Measurements from ENCODE around the gene ZNF768.

ZNF768 gene

GRCh38 chr16:30526137-30526822 is at the start of gene ZNF768:
ZNF768 (minus strand) TSS chr16:30526566; CDS start chr16:30526413, 153 bp downstream.
- no peak for DNase-seq

DNA sequence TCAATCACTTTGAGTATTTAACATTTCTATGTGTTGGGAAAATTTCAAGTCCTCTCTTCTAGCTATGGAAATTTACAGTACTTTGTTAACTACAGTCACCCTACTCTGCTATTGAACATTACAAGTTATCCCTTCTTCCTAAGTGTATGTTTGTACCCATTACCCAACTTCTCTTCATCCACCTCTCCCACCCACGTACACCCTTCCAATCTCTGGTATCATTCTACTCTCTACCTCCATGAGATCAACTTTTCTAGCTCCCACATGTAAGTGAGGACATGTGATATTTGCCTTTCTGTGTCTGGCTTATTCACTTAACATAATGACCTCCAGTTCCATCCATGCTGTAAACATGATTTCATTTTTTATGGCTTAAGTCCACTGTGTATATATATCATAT is 48.3 kb upstream of the ZNF768 start:
- no peak for DNase-seq

DNA sequence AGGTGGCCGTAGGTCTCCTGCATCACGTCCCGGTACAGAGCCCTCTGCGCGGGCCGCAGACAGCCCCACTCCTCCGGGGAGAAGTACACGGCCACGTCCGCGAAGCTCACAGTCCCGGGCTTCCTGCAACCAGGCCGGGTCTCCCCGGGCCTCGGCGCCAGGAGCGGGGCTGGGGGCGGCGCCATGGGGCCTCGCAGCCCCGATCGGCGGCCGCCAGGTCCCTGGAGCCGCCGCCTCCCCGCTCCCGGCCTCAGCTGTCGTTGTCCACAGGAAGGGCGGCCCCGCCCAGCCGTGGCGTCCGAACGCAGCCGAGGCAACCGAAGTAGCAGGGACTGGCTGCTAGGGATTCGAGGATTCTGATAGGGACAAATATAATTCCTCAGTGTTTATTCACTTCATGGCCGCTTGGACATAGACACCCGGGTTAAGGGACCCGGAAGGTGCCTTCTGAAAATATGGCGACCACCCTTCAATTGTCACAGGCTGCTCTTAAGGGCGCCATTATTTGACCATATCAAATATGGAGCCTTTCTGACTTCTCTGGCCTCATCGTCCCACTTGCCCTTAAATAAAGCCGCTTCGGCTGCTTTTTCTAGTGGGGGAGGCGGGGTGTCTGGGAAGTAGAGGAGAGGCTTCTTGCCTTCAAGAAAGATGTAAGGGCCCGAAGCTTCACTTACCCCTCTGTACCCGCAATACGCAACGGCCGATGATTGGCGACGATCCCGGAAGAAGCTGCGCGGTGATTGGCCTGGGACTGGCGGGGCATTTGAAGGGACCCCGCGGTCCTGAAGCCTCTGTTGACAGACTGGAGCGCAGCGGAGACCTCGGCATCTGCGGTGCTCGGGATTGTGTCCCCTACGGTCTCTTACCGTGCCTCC is 45.3 kb upstream of the ZNF768 start, which contains the start of gene ZNF688:
ZNF688 (minus strand) TSS at position 270 of the 878 bp plus-strand sequence; CDS start at position 185, 85 bp downstream.
- DNase-seq: peak; percentile 98

- no peak for DNase-seq
Measured at GRCh38 chr16:30570636-30571444, 44.5 kb upstream of the ZNF768 start.

DNA sequence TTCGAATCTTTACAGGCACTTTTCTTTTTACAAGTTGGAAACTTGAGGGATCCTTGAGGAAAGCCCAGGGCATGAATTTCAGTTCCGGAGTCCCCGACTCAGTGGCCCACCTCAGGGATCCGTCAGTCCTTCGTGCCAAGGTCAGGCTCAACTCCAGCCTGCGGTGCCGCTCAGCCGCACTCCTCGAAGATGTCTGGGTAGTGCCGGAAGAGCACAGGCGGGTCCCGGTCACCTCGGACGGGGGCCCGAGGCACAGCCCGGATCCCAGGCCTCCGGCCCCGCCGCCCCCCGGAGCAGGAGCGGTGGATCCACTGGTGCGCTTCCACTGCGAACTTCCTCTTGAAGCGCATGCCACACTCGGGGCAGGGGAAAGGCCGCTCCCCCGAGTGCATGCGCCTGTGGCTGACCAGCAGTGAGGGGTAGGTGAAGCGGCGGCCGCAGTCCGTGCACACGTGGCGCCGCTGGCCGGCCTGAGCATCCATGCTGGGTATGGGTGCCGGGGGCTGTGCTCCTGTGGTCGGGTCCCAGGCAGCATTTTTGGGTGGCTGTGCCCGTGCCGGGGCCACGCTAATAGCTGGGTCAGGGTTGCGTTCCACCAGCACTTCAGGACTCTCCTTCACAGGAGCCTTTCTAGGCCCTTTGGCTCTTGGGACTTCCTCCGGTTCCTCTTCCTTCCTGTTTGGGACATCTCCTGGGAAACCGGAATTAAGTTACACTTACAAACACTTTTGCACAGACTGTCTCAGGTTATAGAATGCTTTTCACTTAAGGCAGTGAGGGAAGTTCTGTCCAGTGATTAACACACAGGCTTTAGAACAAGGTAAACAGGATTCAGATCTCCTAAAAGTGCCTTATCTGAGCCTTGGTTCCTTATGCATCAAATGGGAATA is 43.6 kb upstream of the ZNF768 start:
- DNase-seq: no peak

GRCh38 chr16:30569281-30569680 is 42.9 kb upstream of the ZNF768 start:
- DNase-seq: no peak

- DNase-seq: peak; percentile 88
Measured at GRCh38 chr16:30567991-30568638, 41.7 kb upstream of the ZNF768 start.

DNA sequence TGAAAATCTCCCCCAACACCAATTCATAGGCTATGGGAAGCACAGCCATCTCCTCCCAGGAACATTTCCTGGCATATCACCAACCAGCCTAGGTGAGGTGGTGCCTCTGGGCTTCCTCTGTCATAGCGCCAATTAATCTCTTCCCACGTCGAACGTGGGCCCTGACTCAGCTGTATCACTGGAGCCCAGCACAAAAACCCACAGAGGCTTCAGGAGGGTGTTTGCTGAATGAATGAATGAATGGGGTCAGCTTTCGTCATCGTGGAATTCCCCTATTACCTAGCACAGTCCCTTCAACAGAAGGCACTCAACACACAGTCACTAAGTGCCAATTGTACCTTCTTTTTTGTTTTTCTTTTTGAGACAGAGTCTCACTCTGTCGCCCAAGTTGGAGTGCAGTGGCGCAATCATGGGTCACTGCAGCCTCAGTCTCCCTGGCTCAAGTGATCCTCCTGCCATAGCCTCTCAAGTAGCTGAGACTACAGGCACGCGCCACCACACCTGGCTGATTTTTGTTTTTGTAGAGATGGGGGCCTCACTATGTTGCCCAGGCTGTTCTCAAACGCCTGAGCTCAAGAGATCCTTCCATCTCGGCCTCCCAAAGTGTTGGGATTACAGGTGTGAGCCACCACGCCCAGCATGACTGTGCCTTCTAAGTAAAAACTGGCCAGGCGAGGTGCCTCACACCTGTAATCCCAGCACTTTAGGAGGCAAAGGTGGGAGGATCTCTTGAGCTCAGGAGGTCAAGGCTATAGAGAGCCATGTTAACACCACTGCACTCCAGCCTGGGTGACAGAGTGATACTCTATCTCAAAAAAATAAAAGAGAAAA is 41.0 kb upstream of the ZNF768 start:
- DNase-seq: peak; percentile 86

DNA sequence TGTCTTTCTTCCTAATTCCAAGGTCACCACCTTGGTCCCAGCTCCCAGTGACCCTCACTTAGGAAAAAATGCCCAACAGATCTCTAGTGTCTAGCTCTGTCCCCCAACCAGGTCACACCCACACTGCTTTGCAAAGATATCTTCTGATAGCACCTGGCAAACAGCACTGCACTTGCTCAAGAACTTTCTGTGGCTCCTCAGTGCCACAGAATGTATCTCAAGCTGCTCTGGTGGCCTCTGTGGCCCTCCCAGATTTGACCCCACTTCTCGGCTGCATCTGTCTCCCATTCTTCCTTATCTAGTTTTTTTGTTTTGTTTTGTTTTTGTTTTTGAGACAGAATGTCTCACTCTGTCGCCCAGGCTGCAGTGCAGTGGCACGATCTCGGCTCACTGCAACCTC is 40.2 kb upstream of the ZNF768 start:
- DNase-seq: no peak

DNA sequence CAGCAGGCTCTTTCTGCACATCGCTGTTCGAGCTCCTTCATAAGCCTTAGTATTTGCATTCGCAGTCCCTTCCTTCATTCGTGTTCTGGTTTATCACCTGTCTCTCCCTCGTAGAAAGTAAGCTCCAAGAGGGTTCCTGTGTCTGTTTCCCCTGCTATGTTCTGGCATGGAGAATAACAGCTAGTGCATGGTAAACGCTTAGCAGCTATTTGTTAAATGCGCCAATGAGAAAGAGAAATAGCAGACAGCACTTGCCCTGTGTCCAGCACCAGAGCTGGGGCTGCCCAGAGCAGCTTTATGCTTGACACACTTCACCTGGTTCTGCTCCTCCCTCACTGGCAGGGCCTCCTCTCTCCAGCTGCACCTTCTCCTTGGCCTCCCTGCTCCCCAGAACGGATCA is 39.6 kb upstream of the ZNF768 start:
- DNase-seq: no peak

DNA sequence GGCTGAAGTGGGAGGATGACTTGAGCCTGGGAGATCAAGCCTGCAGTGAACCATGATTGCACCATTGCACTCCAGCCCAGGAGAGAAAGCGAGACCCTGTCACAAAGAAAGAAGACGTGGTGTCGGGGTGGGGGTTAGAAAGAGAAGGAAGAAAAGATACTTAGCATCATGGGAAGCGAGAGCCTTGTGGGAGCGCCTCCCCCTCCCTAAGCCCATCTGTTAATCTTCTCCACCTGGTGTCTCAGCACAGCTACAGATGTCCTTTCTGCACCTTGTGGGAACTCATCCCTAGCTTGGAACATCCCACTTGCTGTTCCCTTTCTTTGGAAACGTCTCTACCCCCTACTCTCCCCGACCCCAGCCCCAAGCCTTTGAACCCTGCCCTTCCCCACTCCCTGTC is 39.2 kb upstream of the ZNF768 start:
- no peak for DNase-seq

GRCh38 chr16:30562021-30562420 is 35.7 kb upstream of the ZNF768 start:
- DNase-seq: no peak

DNA sequence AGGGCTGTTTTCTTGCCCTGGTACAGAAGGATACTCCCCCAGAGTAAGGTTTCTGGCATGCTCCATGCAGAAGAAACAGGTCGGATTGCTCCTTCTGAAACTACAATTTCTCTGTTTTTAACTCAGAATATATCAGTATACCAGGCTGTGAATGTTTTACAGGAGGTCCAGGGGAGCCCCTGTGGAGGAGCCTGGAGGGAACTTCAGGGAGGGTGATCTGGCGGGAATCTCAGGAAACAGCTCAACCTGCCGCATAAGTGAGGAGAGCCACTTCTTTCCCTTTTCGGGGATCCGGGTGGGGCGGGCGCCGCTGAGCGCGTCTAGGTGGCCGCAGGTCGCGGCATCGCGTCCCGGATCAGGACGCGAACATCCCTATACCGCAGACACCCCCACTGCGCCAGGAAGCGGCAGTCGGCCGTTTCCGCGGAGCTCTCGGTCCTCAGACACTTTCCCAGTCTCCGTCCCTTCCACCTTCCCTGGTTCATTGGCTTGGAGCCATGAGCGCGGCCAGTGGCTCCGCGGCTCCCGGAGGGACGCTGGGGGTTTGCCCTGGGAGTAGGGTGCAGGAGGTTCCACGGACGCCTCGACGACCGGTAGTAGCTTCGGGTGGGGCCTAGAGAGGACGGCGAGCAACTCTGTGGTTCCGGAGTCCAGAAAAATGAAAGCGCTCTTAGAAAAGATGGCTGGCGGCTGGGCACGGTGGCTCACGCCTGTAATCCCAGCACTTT is 34.9 kb upstream of the ZNF768 start:
- DNase-seq: peak; percentile 34

DNA sequence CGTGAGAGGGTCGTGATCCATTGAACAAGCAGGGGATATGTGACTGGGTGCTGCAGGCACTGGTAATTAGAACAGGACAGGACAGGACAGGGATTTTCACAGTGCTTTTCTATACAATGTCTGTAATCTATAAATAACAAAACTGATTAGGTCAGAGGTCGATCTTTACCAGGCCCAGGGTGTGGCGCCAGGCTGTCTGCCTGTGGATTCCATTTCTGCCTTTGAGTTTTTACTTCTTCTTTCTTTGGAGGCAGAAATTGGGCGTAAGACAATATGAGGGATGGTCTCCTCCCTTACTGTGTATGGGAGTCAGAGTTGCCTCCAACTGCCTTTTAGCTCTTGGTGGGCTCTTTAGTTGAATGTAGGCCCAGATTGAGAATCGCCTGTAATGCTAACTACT is 33.3 kb upstream of the ZNF768 start:
- no peak for DNase-seq

DNA sequence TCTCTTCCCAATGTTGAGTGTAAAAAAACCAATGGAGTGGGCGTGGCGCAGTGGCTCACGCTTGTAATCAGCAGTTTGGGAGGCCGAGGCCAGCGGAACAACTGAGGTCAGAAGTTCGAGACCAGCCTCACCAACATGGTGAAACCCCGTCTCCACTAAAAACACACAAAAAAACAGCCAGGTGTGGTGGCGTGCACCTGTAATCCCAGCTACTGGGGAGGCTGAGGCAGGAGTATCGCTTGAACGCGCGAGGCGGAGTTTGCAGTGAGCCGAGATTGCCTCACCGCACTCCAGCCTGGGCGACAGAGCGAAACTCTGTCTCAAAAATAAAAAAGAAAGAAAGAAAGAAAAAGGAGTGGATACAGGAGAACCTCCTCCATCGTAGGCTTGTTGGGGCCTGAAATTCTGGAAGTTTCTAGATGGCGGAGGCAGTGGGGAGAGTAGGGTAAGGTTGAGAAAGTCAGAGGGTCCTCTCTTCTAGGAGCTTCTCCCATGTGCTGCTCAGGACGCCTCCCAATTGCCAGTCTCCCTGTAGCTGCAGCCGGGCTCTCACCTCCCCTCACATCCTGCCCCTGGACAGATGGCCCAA is 32.5 kb upstream of the ZNF768 start:
- DNase-seq: no peak

DNA sequence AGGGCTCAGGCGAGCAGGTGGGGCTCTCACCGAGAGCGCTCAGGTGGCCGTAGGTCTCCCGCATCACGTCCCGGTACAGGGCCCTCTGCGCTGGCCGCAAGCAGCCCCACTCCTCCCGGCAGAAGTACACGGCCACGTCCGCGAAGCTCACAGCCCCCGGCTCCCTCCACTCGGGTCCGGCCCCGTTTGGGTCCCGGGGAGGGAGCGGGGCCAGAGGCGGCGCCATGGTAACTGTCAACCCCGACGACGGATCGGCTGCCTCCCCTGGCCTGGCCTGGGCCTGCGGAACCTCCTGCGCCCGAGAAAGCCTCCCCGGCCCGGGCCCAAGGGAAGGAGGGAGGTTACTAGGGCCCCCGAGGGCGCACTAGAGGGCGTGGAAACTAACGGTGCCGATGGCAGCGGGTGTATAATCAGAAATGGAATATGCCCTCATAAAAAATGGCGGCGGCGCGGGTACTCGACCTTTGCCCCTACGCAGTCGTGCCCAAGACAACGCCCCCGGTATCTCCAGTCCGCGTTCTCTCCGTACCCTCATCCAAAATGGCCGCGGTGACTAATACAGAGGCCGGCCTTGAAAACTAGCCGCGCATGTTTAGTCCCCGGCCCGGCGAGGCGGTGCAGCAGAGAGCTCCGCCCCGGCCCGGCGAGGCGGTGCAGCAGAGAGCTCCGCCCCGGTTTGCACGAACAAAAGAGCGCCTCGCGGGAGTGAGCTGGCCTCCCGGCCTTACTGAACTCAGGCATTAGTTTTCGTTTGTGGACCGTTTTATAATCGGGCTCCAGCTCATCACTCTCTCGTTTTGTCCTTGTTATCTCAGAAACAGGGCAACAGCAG is 31.8 kb upstream of the ZNF768 start, which contains the start of gene ZNF764:
ZNF764 (minus strand) TSS at position 418 of the 832 bp plus-strand sequence; CDS start at position 226, 192 bp downstream.
- DNase-seq: peak; percentile 99

DNA sequence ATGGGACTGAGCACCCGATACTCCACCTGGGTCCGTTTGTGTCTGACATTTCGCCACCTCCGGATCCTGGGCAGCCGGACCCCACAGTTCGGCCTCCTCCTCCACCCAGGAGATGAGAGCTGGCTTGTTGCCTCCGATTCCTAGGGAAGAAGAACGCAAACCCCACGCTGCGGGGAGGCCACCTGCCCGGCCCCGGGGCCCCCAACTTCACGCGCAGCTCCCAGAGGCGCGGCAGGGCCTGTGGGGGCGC is 31.3 kb upstream of the ZNF768 start:
- no peak for DNase-seq

DNA sequence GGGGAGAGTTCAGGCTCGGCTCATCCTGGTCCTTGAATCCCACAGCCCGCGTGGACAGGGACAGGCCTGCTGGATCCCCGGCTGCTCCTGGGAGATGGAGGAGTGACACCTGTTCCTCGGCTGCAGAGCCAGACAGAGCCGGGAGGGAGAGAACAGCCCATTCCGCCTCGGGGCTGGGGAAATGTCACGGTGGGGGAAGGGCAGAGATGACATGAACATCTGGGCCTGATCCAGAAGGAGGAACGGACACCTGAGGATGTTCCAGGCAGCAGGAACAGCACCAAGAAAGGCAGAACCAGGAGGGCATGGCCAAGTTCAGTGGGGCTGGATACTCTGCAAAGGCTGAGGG is 29.7 kb upstream of the ZNF768 start:
- no peak for DNase-seq
